GM18508 (cell line): ENCODE results near the gene TEFM.
"Not testable (repeated sequence)": the region's sequence is repeated elsewhere in the genome, so short reads cannot be mapped to it uniquely, and the experiment has no call there.

Experiments
- ATAC-seq: cut with Tn5 transposase; IDR thresholded peaks from one replicate; pipeline ENCODE4 v1.9.1; 2021; ENCODE audit warnings: moderate number of reproducible peaks; ENCODE audit not compliant: insufficient read depth, unreplicated experiment

Gene TEFM, protein sequence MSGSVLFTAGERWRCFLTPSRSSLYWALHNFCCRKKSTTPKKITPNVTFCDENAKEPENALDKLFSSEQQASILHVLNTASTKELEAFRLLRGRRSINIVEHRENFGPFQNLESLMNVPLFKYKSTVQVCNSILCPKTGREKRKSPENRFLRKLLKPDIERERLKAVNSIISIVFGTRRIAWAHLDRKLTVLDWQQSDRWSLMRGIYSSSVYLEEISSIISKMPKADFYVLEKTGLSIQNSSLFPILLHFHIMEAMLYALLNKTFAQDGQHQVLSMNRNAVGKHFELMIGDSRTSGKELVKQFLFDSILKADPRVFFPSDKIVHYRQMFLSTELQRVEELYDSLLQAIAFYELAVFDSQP

DNA sequence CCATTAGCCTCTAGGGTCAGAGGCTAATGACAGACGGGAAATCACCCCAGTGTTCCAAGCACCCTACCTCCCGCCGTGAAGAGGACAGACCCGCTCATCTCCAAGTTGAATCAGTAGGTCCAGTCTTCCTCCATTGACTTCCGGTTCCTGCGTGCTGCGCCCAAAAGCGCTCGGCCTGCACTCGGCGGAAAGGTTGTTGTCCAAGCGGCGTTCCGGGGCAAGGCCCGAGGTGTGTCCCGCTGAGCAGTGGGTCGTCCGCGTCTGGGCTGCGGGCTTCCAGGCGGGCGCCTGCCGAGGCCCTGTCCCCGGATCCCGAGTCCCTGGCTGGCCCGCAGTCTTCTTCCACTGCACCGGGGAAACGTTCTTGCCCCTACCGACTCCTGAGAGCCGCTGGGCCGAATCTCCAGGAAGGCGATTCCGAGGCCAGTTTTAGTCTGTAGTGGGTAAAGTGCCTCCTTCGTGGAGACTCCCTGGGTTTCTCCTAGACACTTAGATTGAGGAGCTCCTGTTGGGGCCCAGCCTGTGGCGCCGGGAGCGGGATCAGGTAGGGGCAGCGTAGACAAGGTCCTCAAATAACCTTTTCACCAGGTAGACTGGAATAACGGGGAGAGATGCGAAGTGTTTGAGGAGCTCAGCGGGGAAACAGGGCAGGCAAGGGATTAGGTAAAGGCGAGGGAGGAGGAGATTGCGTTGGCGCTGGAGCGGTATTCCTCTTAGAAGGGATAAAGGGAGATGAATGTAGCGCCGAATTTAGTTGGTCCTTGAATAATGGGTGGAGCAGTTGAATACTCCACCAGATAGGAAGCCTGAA lies at the start of gene TEFM:
TSS of gene TEFM (minus strand) at position 138 of the 811 bp plus-strand sequence. CDS start at position 98, 40 bp downstream.
- no peak for ATAC-seq

DNA sequence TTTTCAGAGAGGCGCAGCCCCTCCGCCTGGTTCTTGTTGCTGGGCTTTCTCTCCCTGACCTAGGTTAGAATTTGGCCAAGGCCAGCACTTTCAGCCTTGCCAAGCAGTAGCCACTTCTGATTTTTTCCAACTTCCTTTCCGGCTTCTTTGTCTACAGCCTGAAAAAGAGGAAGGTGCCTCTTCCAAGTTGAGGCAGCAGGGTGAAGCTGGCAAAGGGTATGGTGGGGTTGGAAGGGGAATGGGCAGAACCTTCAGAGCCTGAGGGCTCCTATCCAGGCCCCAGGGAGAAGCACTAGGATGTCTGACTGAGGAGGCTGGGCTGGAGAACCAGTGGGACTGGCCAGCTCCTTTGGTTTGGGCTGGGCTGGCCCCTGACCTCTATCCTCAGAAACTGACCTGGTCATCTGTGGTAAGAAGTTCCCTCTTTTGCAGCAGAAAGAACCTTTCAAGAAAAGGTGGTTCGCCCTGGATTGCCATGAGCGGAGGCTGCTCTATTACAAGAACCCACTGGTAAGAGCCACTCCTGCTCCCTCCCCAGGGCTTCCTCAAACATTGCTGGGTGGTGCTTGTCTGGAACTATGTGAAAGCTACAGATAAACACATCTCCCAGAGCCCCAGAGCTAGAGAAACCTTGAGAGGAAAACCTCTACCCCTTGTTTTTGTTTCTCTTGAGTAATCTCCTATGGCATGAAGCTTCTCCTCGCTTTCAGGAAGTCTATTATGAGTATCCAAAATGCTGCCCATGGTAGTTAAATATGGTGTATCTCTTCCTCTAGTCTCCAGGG lies 48.2 kb upstream of the TEFM start:
- no peak for ATAC-seq

DNA sequence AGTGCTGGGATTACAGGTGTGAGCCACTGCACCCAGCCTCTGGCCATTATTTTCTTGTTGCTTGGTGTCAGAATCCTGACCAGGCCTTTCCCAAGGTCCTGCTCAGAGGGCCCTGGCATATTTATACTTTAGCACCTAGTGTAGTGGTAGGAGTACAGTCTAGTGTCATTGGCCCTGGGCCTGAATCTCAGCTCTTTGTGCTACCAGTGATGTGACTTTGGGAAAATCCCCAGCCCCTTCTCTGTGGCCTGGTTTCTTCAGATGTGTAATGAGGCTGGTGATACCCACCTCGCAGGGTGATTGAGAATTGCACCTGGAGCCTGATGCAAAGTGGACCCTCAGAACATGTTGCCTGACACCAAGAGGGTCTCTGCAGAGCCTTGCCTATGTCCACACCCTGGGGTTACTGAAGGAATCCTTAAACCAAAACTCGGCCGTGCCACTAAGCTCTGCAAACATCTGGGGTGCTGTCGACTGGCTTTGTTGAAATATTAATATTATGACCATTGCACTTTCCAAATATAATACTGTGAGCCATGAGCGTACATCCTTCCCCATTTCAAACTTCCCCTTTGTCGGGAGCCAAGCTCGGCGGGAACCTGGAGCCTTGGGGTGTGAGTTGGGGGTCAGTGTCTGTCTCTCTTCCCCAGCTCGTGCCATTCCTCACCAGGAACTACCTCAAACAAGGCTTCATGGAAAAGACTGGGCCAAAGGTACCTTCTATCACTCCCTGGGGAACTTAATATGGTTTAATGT lies 46.8 kb upstream of the TEFM start:
- no peak for ATAC-seq

DNA sequence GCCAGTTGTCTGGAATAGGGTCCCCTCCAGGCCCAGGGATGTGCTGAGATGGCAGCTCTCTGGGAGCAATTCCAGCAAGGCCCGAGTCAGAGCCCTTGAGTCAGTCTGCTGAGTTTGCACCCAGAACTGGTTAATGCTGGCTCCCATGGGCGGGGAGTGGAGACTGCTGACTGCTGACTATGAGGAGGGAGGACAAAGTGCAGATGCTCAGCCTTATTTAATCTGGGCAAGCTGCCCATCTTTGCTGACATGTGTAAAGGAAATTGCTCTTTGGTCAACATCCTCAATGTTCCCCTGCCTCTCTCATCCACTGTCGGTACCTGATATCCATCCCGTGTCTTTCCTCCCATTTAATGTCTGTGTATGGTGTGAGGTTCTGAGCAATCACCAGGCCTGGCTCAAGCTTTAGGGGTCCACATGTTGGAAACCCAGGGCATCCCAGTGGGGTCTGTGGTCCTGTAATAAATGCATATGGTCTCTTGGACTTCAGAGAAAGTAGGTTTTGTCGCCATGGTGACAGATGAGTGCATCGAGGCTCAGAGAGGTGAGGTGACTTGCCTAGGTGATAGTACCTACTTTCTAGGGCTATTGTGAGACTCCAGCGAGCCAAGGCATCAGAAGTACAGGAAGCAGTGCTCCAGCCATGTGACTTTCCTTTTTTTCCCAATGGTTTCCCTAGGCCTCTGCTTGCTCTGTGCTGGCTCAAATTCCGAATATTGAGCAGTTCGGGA lies 44.8 kb upstream of the TEFM start:
- ATAC-seq = no peak

DNA sequence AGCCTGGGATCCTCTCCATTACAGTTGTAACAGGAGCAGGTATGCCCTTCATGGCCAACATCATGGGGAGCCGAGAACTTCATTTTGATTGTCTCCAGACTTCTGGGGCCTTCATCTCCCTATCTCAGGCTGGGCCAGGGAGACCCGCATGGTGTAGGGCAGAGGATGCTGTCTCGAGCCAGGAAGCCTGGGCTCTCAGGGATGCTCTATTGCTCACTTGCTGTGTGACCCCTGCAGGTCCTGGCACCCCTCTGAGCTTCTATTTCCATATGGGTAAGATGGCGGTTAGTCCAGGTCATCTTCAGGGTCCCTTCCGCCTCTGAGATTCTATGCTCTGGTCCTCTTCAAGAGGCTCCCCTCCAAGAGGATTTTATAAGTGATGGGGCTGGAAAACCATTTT lies 44.2 kb upstream of the TEFM start:
- no peak for ATAC-seq

DNA sequence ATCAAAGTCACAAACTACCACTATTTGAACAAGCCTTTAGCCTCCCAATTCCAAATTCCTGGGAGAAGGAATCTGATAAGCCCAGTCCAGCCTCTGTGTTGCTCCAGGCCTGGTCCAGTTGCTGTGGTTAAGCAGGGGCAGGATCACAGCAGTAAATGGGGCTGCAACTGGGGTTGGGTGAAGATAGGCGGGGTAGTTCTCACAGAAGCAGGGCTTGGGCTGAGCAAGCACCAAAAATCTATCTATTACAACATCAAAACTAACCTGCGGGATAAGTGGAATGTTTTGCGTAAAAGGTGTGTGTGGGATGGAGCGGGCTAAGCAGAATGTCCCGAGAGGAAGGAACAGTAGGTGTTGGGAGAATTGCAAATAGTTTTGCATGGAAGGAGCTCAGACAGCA lies 41.8 kb upstream of the TEFM start:
- no peak for ATAC-seq

DNA sequence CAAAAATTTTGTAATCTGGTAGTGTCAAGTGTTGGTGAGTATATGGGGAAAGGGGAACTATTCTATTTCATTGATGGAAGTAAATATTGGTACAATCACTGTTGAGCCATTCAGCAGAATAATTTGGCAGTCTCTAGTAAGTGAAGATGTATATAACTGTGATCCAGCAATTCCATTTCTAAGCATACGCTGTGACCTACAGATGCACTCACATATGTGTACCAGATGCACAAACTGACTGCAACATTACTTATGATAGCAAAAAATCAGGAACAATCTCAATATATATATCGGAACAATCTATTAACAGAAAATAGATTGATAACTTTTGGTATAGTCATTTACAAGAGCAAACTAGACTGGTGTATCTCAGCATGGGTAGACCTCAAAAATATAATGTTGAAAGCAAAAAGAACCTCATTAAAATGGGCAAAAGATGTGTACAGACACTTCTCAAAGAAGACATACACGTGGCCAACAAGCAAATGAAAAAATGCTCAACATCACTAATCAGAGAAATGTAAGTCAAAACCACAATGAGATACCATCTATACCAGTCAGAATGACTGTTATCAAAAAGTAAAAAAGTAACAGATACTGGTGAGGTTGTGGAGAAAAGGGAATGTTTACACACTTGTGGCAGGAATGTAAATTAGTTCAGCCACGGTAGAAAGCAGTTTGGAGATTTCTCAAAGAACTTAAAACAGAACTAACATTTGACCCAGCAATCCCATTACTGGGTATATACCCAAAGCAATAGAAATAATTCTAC lies 36.5 kb upstream of the TEFM start:
- no peak for ATAC-seq

DNA sequence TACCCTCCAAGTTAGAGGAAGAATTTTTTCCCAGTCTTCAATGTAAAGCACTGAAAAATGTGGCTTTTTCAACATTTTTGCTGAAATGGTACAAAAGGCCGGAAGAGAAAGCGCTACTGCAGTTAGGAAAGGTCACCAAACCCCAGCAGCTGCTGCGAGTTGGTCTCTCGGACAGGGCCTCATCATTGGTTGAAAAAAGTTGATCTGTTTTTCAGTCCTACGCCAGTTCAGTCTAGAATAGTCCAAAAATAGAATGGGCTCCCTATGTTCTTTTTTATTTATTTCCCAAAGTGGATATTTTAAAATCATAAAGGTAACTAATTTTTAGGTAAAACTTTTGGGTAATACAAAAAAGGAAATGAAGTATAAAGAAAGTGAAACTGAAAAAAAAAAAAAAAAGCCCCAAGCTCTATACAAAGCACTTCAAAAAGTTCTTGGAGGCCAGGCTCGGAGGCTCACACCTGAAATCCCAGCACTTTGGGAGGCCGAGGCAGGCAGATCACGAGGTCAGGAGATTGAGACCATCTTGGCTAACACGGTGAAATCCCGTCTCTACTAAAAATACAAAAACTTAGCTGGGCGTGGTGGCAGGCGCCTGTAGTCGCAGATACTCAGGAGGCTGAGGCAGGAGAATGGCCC lies 33.1 kb upstream of the TEFM start:
- ATAC-seq = no peak

DNA sequence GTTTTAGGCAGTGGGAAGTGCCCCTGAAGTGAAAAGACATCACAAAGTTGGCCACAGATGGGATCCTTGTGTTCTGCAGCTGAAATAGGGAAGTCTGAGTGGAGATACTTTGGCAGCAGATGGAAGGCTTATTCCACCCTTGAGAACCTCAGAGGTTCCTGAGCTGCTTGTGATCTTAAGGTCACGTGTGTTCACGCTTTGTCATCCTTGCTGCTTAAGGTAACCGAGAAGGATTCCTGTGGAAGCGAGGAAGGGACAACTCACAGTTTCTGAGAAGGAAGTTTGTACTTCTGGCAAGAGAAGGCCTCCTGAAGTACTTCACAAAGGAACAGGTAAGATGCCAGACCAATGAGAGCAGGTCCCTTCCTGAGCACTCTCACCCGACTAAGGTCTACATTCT lies 27.9 kb upstream of the TEFM start:
- no peak for ATAC-seq

DNA sequence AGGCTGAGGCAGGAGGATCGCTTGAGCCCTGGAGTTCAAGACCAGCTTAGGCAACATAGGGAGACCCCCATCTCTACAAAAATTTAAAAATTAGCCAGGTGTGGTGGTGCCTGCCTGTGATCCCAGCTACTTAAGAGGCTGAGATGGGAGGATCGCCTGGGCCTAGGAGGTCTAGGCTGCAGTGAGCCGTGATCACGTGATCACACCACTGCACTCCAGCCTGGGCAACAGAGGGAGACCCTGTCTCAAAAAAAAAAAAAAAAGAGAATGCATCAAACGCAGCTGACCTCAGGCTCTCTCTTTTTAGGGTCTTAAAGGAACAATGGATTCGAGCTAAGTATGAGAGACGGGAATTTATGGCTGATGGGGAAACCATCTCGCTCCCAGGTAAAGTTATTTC lies 25.5 kb upstream of the TEFM start:
- ATAC-seq = not testable (repeated sequence)

DNA sequence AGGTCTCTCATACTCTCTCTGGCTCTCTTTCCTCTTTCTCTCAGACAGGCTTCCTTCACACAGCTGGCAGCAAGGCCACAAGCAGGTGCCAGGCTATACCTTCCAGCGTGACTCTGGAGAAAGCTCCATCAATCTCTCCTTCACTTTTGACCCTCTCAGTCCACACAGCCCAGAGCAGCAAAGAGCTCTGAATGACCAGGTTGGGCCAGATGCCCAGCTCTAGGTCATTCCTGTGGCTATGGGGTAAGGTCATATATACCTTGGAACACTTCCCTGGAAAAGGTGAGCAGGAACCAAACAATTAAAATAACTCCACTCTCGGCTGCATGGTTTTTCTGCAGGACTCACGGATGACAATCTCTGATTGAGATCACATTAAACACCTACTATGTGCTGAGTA lies 24.5 kb upstream of the TEFM start:
- no peak for ATAC-seq

DNA sequence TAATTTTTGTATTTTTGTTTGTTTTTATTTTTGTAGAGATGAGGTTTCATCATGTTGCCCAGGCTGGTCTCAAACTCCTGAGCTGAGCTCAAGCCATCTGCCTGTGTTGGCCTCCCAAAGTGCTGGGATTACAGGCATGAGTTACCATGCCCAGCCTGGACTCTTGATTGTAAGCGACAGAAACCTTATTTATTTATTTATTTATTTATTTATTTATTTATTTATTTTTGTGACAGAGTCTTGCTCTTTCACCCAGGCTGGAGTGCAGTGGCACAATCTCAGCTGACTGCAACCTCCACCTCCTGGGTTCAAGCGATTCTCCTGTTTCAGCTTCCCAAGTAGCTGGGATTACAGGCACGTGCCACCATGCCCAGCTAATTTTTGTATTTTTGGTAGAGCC lies 23.8 kb upstream of the TEFM start:
- not testable (repeated sequence) for ATAC-seq

DNA sequence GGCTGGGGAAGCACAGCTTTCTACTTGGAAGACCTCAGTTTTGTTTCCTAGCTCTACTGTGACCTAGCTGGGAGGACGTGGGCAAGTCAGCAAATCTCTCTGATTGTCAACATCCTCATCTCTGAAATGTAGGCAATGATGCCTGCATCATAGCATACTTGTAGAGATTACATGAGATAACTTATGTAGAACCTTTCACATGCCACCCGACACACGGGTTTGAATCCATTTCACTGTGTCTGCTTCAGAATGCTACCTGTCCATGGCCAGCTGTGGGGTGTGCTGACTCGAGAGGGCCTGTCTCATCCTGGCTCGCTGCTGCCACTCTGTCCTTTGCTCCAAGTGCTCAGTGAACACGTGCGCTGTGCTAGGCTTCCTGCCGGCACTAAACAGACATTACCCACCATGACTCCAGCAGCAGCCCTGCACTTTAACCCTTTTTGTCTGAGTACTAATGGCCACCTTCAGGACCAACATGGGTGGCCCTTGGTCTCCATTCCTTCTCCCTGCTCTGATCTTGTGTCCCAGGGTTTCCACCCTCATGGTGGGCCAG lies 23.1 kb upstream of the TEFM start:
- no peak for ATAC-seq

DNA sequence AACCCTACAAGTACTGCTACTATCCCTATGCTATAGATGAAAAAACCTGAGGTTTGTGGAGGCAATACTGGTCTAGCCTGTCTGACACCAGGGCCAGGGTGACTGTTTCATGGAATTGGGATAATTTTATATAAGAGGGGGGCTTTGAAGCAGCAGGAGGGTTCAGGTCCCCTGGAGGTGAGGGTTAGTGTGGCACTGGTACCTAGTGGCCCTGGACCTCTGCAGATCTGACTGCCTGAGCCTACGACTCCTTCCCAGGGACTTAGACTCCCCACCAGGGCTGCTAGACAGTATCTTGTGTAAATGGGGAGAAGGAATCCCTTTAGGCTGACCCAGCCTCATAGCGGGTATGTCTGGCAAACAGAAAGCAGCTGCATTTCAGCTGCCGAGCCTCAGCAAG lies 22.5 kb upstream of the TEFM start:
- ATAC-seq = no peak

DNA sequence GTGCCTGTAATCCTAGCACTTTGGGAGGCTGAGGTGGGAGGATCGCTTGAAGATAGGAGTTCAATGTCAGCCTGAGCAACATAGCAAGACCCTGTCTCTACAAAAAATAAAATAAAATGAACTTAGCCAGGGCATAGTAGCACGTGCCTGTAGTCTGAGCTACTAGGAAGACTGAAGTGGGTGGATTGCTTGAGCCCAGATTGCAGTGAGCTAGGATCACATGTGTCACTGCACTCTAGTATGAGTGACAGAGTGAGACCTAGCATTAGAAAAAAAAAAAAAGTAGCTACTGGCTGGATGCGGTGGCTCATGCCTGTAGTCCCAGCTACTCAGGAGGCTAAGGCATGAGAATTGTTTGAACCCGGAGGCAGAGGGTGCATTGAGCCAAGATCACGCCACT lies 21.7 kb upstream of the TEFM start:
- no peak for ATAC-seq

DNA sequence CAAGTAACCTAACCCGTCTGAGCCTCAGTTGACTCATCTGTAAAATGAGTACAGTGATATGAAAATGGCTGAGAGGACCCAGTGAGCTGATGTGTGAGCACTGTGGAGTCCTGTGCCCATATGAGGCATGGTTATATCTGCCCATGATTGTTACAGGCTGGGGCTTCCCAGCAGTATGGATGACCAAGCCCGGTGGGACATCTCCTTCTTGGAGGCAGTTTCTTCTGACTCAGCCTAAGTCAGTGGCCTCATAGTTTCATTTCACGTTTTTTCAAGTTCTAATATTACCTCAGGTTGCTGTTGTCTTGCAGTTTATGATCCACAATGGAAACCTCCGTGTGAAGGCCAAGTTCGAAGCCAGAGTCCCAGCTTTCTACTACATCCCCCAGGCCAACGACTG lies 20.5 kb upstream of the TEFM start:
- no peak for ATAC-seq

DNA sequence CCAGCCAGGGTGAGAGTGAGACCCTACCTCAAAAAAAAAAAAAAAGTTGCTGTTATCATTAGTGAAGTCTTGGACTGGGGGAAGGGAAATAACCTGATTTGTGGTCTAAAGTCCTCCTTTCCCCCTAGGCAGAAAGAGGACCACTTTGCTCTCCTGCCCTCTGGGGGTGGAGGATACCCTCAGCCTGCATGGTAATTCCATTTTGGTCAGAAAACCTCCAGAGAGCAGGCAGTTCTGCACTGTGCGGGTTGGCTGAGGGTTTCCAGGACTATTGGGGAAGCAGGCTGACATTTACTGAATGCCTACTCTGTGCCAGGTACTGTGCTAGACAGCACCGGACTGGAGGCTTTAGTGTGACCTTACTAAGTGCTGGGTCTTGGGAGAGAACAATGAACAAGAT lies 18.3 kb upstream of the TEFM start:
- ATAC-seq = no peak
